Common myeloid progenitor, CD34-positive (primary cell): Measurements from ENCODE around the gene ALCAM.

Source experiments
- CTCF ChIA-PET: fragments of 350-600 bp; sonication (Branson Sonifier 250); formaldehyde crosslinking; loops from one replicate; lab custom pipeline; 2021; ENCODE audit warnings: antibody characterized with exemption; lab: Charles Lee
- POLR2A ChIA-PET: fragments of 350-600 bp; sonication (Branson Sonifier 250); formaldehyde crosslinking; loops from one replicate; lab custom pipeline; 2021; ENCODE audit warnings: antibody characterized with exemption; lab: Charles Lee
- DNase-seq, 3 donors: peaks; one replicate each; pipeline versions ENCODE4 v3.0.0 to v3.0.0-alpha.2; 2013
- H3K27ac ChIP-seq, 2 experiments: 1 replicate in 1 of 2; 2 replicates in 1 of 2; pipeline ENCODE4 v1.7.0; 2013; ENCODE audit warnings: inconsistent platforms in 2 of 2, low read length in 2 of 2, mild to moderate bottlenecking in 2 of 2, low read depth in 1 of 2, moderate library complexity in 1 of 2; ENCODE audit not compliant: severe bottlenecking in 2 of 2, insufficient read depth in 1 of 2, poor library complexity in 1 of 2
- H3K27me3 ChIP-seq, 5 experiments: replicated peaks in 2 of 5; 1 replicate in 3 of 5; 2 replicates in 2 of 5; pipeline versions ENCODE4 v1.6.1 to v1.7.0; 2013; ENCODE audit warnings: low read length in 4 of 5, mild to moderate bottlenecking in 2 of 5, moderate library complexity in 2 of 5, inconsistent platforms in 1 of 5; ENCODE audit not compliant: insufficient read depth in 5 of 5, control insufficient read depth in 4 of 5
- H3K36me3 ChIP-seq, 4 experiments: 1 replicate in 2 of 4; 2 replicates in 2 of 4; pipeline versions ENCODE4 v1.6.1 to v1.7.0; 2013; ENCODE audit warnings: low read length in 3 of 4, control low read depth in 1 of 4, mild to moderate bottlenecking in 1 of 4; ENCODE audit not compliant: control insufficient read depth in 4 of 4, insufficient read depth in 4 of 4
- H3K4me1 ChIP-seq, 4 experiments: 1 replicate in 3 of 4; 2 replicates in 1 of 4; pipeline versions ENCODE4 v1.6.1 to v1.7.1; 2013; ENCODE audit warnings: low read length in 3 of 4, mild to moderate bottlenecking in 3 of 4, control low read depth in 1 of 4, inconsistent platforms in 1 of 4, moderate library complexity in 1 of 4; ENCODE audit not compliant: control insufficient read depth in 4 of 4, insufficient read depth in 4 of 4; ENCODE audit errors: control extremely low read depth in 1 of 4
- H3K4me3 ChIP-seq, 7 experiments: 1 replicate in 4 of 7; 2 replicates in 3 of 7; pipeline versions ENCODE4 v1.5.1 to v1.7.0; 2013; ENCODE audit warnings: mild to moderate bottlenecking in 7 of 7, low read length in 6 of 7, moderate library complexity in 6 of 7, inconsistent platforms in 2 of 7, low read depth in 2 of 7, control low read depth in 1 of 7; ENCODE audit not compliant: insufficient read depth in 4 of 7, control insufficient read depth in 1 of 7; ENCODE audit errors: extremely low read depth in 1 of 7
- H3K9me3 ChIP-seq, 5 experiments: 1 replicate in 4 of 5; 2 replicates in 1 of 5; pipeline versions ENCODE4 v1.6.1 to v1.7.1; 2013; ENCODE audit warnings: low read length in 4 of 5, mild to moderate bottlenecking in 2 of 5, inconsistent platforms in 1 of 5, low read depth in 1 of 5, moderate library complexity in 1 of 5; ENCODE audit not compliant: control insufficient read depth in 4 of 5, insufficient read depth in 2 of 5; ENCODE audit errors: control extremely low read depth in 1 of 5
- WGBS: methylation state at CpG from one replicate; pipeline ENCODE4 v1.1.5; 2013; ENCODE audit not compliant: insufficient coverage; 5-methylcytosine and 5-hydroxymethylcytosine counted together

ALCAM gene

GRCh38 chr3:105364128-105364527 is 2.6 kb upstream of the ALCAM start:
- Histone ChIP-seq H3K27me3 (no peaks in the 10 kb centered on the region), H3K4me3 (no peak overlapping the region), H3K27ac (no peak overlapping the region), H3K4me1 (peaks cover 9 to 46% (median 38%) of the 10 kb centered on the region in 4 experiments), H3K9me3 (no peaks in the 10 kb centered on the region), H3K36me3 (no peaks in the 10 kb centered on the region)
- POLR2A ChIA-PET: no interaction called here
- 100% methylated on average over 2 of the region's 4 CpGs for WGBS
- CTCF ChIA-PET: interaction anchor here (1.1 kb wide), 1 partner anchor 11 kb away, joined by 4 read pairs; no protein-coding TSS in a partner anchor
- no peak for DNase-seq

GRCh38 chr3:105365081-105365390 is 1.7 kb upstream of the ALCAM start:
- H3K4me1 ChIP-seq: peaks cover 9 to 48% (median 40%) of the 10 kb centered on the region in 4 experiments
- no peaks in the 10 kb centered on the region for H3K9me3 ChIP-seq
- ChIA-PET POLR2A (no interaction called here), CTCF (interaction anchor here (0.9 to 1.7 kb wide), 3 partner anchors 10 to 153 kb away, joined by 3 to 6 read pairs (median 4); no protein-coding TSS in a partner anchor)
- peak overlapping the region in 3 of 7 experiments; percentile 90 to 93 (median 92) for H3K4me3 ChIP-seq
- WGBS: 44% methylated on average over 2 of the region's 5 CpGs
- no peaks in the 10 kb centered on the region for H3K27me3 ChIP-seq
- no peak overlapping the region for H3K27ac ChIP-seq
- H3K36me3 ChIP-seq: no peaks in the 10 kb centered on the region
- no peak for DNase-seq

DNA sequence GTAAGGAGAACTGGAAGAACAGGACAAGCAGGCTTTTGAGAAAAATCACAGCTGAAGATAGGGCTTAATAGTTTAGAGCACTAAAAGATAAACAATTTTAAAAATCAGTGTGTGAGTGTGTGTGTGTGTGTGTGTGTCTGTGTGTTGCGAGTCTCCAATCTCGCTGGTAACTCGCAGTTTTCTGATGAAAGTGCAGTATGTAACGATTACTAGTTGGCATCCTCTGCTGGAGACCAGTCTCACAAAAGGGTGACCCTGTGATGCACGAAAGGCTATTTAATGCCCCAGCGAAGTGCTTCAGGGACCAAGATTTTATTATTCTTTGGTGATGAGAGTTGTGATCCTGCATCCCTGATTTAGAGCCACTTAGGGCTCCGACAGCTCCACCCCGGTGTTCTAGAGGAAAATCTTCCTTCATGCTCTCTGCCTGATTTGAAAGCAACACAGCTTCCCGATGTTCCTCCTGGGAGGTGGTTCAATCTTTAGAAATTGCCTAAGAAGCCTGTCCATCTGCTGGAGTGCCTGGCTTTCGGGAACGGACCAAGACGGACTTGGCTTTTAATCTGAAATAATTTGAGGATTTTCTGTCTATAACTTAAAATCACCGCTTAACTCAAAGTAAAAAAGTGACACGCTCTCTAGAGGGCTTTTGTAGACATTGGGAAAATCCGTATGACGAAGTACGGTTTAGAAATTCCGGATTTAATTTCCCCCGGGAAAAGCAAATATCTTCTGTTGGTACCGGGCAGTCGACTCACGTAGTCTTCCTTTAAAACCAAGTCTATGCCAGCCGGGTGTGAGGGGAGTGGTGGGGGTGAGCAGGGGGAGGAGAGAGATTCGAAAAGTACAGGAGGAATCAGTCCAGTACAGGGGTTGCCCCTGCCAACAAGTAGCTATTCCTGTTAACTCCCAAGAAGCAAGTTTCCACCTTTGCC is 1.1 kb upstream of the ALCAM start:
- CTCF ChIA-PET: interaction anchor here (0.9 to 1.7 kb wide), 4 partner anchors 8 to 153 kb away, joined by 3 to 6 read pairs (median 4); no protein-coding TSS in a partner anchor
- Histone ChIP-seq H3K4me3 (peak overlapping the region; percentile 76 to 98 (median 90)), H3K27me3 (no peaks in the 10 kb centered on the region), H3K36me3 (no peaks in the 10 kb centered on the region), H3K9me3 (no peaks in the 10 kb centered on the region), H3K27ac (no peak overlapping the region), H3K4me1 (peaks cover 9 to 50% (median 42%) of the 10 kb centered on the region in 4 experiments)
- peak in 2 of 3 donors; percentile 39 to 41 for DNase-seq
- WGBS: 6% methylated on average over 12 of the region's 24 CpGs
- POLR2A ChIA-PET: interaction anchor here (0.5 kb wide), 1 partner anchor 186 kb away, joined by 5 read pairs; no protein-coding TSS in a partner anchor

DNA sequence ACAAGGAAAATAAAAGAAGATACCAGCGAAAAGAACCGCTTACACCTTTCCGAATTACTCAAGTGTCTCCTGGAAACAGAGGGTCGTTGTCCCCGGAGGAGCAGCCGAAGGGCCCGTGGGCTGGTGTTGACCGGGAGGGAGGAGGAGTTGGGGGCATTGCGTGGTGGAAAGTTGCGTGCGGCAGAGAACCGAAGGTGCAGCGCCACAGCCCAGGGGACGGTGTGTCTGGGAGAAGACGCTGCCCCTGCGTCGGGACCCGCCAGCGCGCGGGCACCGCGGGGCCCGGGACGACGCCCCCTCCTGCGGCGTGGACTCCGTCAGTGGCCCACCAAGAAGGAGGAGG is 325 bp downstream of the ALCAM start:
- Histone ChIP-seq H3K4me3 (peak overlapping the region; percentile 76 to 98 (median 90)), H3K36me3 (no peaks in the 10 kb centered on the region), H3K27me3 (no peaks in the 10 kb centered on the region), H3K9me3 (no peaks in the 10 kb centered on the region), H3K4me1 (peaks cover 9 to 49% (median 41%) of the 10 kb centered on the region in 4 experiments), H3K27ac (peak overlapping the region in 1 of 2 experiments; percentile 87)
- POLR2A ChIA-PET: no interaction called here
- WGBS: 0% methylated on average over 29 of the region's 29 CpGs
- CTCF ChIA-PET: interaction anchor here (1.6 kb wide), 1 partner anchor 10 kb away, joined by 4 read pairs; no protein-coding TSS in a partner anchor
- DNase-seq: peak in 2 of 3 donors; percentile 44 to 52

DNA sequence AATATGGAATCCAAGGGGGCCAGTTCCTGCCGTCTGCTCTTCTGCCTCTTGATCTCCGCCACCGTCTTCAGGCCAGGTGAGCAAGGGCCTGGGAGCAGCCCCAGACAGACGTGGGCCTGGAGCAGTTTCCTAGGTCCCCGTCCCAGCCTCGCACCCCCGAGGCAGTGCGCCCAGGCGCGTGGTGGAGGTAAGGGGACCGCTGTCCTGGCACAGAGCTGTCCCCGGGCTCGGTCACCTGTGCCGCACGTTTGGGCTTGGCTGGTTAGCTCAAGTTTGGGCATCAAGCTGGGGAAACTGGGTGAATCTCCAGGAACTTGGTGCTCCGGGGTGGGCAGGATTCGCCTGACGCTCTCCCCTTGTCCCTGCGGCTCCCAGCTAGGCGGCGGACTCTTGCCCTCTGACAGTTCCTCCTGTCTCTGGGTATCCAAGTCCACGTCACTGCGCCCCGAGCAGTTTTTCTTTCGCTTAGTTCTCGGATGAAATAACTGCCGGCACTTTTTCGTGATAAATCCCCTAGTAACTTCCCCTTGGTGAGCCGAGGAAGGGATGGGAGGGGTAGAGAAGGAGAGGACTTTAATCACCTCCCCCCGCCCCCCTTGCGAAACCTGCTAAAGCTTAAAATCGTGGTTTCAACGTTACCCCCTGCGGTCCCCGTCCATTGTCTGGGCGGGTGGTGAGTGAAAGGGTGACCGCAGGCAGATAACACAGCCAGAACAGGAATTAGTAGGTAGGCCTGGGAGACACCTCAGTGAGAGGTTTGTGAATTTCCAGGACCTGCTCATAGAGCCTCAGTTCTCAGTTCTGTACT is 901 bp downstream of the ALCAM start:
- H3K4me3 ChIP-seq: peak overlapping the region; percentile 76 to 98 (median 90)
- ChIA-PET CTCF (interaction anchor here (0.7 to 1.5 kb wide), 4 partner anchors 9 to 763 kb away, joined by 3 read pairs; no protein-coding TSS in a partner anchor), POLR2A (no interaction called here)
- H3K9me3 ChIP-seq: no peaks in the 10 kb centered on the region
- peak; percentile 94 to 98 (median 97) for DNase-seq
- no peaks in the 10 kb centered on the region for H3K36me3 ChIP-seq
- H3K4me1 ChIP-seq: peaks cover 9 to 43% (median 39%) of the 10 kb centered on the region in 4 experiments
- under 1% methylated on average over 23 of the region's 37 CpGs for WGBS
- peak overlapping the region; percentile 78 to 87 for H3K27ac ChIP-seq
- H3K27me3 ChIP-seq: no peaks in the 10 kb centered on the region

DNA sequence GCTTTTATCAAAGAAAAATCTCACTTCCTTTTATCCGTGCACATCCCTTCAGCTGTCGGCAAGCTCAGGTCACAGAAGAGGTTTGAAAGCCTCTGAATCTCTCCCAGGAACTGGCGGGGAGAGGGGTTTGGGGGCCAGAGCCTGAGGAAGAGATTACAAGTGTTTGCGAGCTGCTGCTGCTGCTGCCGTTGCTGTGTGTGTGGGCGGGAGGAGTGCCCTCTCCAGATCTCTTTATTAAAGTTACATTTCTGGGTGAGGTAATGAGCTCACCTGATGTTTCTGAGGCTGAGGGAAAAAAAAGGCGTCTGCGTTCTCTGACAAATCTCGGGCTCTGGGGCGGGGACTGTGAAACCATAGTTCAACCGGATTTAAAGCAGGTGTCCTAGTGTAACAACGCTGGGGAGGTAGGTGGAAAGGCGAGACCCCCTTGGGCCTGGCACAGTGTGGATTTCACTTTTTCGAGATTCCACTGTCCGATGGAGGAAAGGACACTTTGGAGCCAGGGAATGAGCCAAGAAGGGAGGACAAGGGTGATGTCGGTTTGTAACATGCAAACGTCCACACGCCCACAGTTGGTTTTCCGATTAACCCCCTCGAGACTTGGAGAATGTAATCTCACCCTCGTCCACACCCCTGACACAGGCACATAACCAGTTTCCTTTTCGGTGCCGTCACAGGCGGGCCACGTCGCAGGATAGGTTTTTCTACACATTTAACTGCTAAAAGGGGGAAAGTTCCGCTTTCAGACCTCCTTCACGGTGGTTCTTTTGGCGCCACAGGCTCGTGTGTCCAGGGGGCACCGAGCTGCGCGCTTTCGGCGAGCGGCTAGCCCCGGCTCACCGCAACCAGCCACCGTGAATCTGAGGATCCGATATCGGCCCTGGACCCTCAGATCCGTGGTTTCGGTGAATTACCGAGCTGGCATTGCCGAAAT is 2.1 kb downstream of the ALCAM start:
- Histone ChIP-seq H3K4me3 (peak overlapping the region; percentile 76 to 98 (median 90)), H3K27ac (peak overlapping the region; percentile 78 to 87), H3K36me3 (no peaks in the 10 kb centered on the region), H3K9me3 (no peaks in the 10 kb centered on the region), H3K4me1 (peaks cover 9 to 39% (median 36%) of the 10 kb centered on the region in 4 experiments), H3K27me3 (no peaks in the 10 kb centered on the region)
- peak; percentile 57 to 84 (median 78) for DNase-seq
- ChIA-PET CTCF (interaction anchor here (0.6 to 2.3 kb wide), 8 partner anchors 11 to 765 kb away, joined by 3 to 8 read pairs (median 3); no protein-coding TSS in a partner anchor), POLR2A (no interaction called here)
- WGBS: 0% methylated on average over 35 of the region's 45 CpGs
